Mesendoderm (in vitro differentiated cells): ENCODE data around the gene ZC2HC1C.

ENCODE experiments used
- DNase-seq: peaks from one replicate; pipeline ENCODE4 v3.0.0; 2013
- H2AK5ac ChIP-seq: 2 replicates; pipeline ENCODE4 v1.6.1; 2013; ENCODE audit warnings: low read length, inconsistent platforms
- H2BK120ac ChIP-seq: 2 replicates; pipeline ENCODE4 v1.6.1; 2013; ENCODE audit warnings: low read depth, mild to moderate bottlenecking, low read length, moderate library complexity, mixed read lengths
- H2BK15ac ChIP-seq: replicated peaks from 2 replicates; pipeline ENCODE4 v1.6.1; 2013; ENCODE audit warnings: low read depth, mild to moderate bottlenecking, moderate library complexity
- H2BK5ac ChIP-seq: 2 replicates; pipeline ENCODE4 v1.6.1; 2013; ENCODE audit warnings: low read length, inconsistent platforms
- H3K18ac ChIP-seq: 2 replicates; pipeline ENCODE4 v1.6.1; 2013; ENCODE audit warnings: mild to moderate bottlenecking, low read length, mixed read lengths
- H3K23ac ChIP-seq: one replicate; pipeline ENCODE4 v1.6.1; 2013; ENCODE audit warnings: low read length
- H3K27ac ChIP-seq: 2 replicates; pipeline ENCODE4 v1.5.1; 2013; ENCODE audit warnings: low read depth, mild to moderate bottlenecking, inconsistent platforms, low read length, moderate library complexity
- H3K27me3 ChIP-seq: 2 replicates; pipeline ENCODE4 v1.6.1; 2013; ENCODE audit warnings: low read length, control low read depth, mild to moderate bottlenecking, inconsistent platforms; ENCODE audit not compliant: insufficient read depth, poor library complexity
- H3K36me3 ChIP-seq: 2 replicates; pipeline ENCODE4 v1.6.1; 2013; ENCODE audit warnings: low read length, inconsistent platforms; ENCODE audit not compliant: control insufficient read depth, insufficient read depth
- H3K4ac ChIP-seq: one replicate; pipeline ENCODE4 v1.6.1; 2013; ENCODE audit warnings: low read depth, mild to moderate bottlenecking, low read length, moderate library complexity
- H3K4me1 ChIP-seq: 2 replicates; pipeline ENCODE4 v1.6.1; 2013; ENCODE audit warnings: low read depth, low read length, inconsistent platforms; ENCODE audit not compliant: control insufficient read depth
- H3K4me2 ChIP-seq: 2 replicates; pipeline ENCODE4 v1.6.1; 2013; ENCODE audit warnings: low read length
- H3K4me3 ChIP-seq: 2 replicates; pipeline ENCODE4 v1.5.1; 2013; ENCODE audit warnings: mild to moderate bottlenecking, low read length
- H3K56ac ChIP-seq: one replicate; pipeline ENCODE4 v1.6.1; 2013; ENCODE audit warnings: low read length
- H3K79me1 ChIP-seq: 2 replicates; pipeline ENCODE4 v1.6.1; 2013; ENCODE audit warnings: low read length, inconsistent platforms
- H3K79me2 ChIP-seq: 2 replicates; pipeline ENCODE4 v1.6.1; 2013; ENCODE audit warnings: mild to moderate bottlenecking, low read length; ENCODE audit not compliant: control insufficient read depth, insufficient read depth
- H3K9ac ChIP-seq: 2 replicates; pipeline ENCODE4 v1.6.1; 2013; ENCODE audit warnings: low read length, inconsistent platforms
- H4K5ac ChIP-seq: one replicate; pipeline ENCODE4 v1.6.1; 2013; ENCODE audit warnings: low read length
- H4K8ac ChIP-seq: one replicate; pipeline ENCODE4 v1.6.1; 2013; ENCODE audit warnings: low read depth, mild to moderate bottlenecking, control low read depth, low read length, moderate library complexity
- WGBS: extraction: QIAGEN DNeasy Blood & Tissue Kit; methylation state at CpG from one replicate; pipeline ENCODE4 v1.1.7; 2013; ENCODE audit warnings: low lambda C conversion rate, missing lambda C conversion rate; ENCODE audit not compliant: insufficient coverage; ENCODE audit errors: extremely low coverage; 5-methylcytosine and 5-hydroxymethylcytosine counted together

Gene ZC2HC1C

DNA sequence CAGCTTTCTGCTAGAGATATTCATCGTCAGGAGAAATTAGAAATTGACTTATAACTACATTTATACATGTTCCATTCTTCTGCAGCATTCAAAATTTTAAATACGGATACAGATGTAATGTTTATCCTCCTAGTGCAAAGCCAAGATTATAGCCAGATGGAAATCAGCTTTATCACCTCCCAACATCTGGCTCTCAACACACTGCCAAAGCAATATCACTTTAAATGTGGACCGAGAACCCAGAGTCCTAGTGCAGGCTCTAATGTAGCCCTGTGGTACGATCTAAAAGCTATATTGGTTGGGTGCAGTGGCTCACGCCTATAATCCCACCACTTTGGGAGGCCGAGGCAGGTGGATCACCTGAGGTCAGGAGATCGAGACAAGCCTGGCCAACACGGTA is 24.7 kb upstream of the ZC2HC1C start:
- H2AK5ac ChIP-seq: no peak overlapping the region
- no peak overlapping the region for H2BK15ac ChIP-seq
- H2BK5ac ChIP-seq: no peak overlapping the region
- H3K4ac ChIP-seq: no peak overlapping the region
- H3K27me3 ChIP-seq: no peaks in the 10 kb centered on the region
- H4K8ac ChIP-seq: no peak overlapping the region
- H3K4me1 ChIP-seq: no peaks in the 10 kb centered on the region
- H3K79me1 ChIP-seq: peaks cover 2% of the 10 kb centered on the region
- no peak overlapping the region for H4K5ac ChIP-seq
- H2BK120ac ChIP-seq: no peak overlapping the region
- no CpG with 5 or more reads among the region's 8 CpGs for WGBS
- no peak overlapping the region for H3K4me3 ChIP-seq
- no peaks in the 10 kb centered on the region for H3K36me3 ChIP-seq
- no peak overlapping the region for H3K18ac ChIP-seq
- H3K56ac ChIP-seq: no peak overlapping the region
- H3K79me2 ChIP-seq: no peaks in the 10 kb centered on the region
- H3K27ac ChIP-seq: no peak overlapping the region
- no peak for DNase-seq
- H3K4me2 ChIP-seq: no peak overlapping the region
- H3K9ac ChIP-seq: no peak overlapping the region
- no peak overlapping the region for H3K23ac ChIP-seq

DNA sequence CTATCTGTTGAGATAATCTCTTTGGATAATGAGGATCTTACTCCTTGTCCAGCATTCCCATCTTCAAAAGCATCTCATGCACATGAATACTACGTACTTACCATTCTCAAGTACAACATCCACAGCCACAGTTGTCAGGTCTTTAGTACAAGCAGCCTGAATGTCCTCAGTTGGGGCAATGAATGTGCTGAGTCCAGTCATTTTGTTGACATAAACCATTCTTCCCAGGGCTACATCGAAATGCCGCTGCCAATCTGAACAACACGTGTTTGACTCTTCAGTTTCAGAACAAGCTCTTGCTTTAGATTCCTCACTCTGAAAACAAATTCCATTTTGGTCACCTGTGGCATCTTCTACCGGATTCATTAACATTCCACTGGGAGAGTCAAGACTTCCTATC is 23.2 kb upstream of the ZC2HC1C start:
- H3K4me2 ChIP-seq: no peak overlapping the region
- no peaks in the 10 kb centered on the region for H3K4me1 ChIP-seq
- no peaks in the 10 kb centered on the region for H3K36me3 ChIP-seq
- H3K56ac ChIP-seq: no peak overlapping the region
- H3K79me2 ChIP-seq: no peaks in the 10 kb centered on the region
- H2AK5ac ChIP-seq: no peak overlapping the region
- no peak overlapping the region for H3K23ac ChIP-seq
- no CpG with 5 or more reads among the region's 5 CpGs for WGBS
- no peak for DNase-seq
- no peak overlapping the region for H4K8ac ChIP-seq
- no peak overlapping the region for H2BK120ac ChIP-seq
- H3K4ac ChIP-seq: no peak overlapping the region
- H3K27ac ChIP-seq: no peak overlapping the region
- no peak overlapping the region for H3K18ac ChIP-seq
- H2BK15ac ChIP-seq: no peak overlapping the region
- no peak overlapping the region for H2BK5ac ChIP-seq
- no peak overlapping the region for H3K9ac ChIP-seq
- no peak overlapping the region for H4K5ac ChIP-seq
- no peak overlapping the region for H3K4me3 ChIP-seq
- no peaks in the 10 kb centered on the region for H3K27me3 ChIP-seq
- peaks cover 2% of the 10 kb centered on the region for H3K79me1 ChIP-seq

DNA sequence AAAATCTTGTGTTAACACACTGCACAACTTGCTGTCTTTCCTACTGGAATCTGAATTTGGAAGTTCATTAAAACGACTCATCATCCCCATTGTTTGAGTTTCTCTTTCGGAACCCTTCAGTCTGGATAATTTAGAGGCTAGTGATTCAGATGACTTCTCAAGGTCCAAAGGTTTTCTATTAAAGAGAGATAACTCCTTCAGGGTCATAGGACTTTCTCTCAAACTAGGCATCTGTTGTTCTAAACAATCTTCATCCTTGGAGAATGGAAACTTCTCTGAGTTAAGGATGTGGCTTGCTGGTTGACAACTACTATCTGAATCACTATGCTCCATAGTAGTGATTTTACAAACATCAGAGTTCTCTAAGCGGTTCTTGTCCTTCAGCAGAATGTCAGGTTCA is 22.5 kb upstream of the ZC2HC1C start:
- Histone ChIP-seq H3K27ac (no peak overlapping the region), H4K8ac (no peak overlapping the region), H3K79me2 (no peaks in the 10 kb centered on the region), H3K4me1 (no peaks in the 10 kb centered on the region), H3K4ac (no peak overlapping the region), H3K27me3 (no peaks in the 10 kb centered on the region), H2BK120ac (no peak overlapping the region), H2BK5ac (no peak overlapping the region), H4K5ac (no peak overlapping the region), H3K79me1 (peaks cover 2% of the 10 kb centered on the region), H3K23ac (no peak overlapping the region), H3K36me3 (no peaks in the 10 kb centered on the region), H3K18ac (no peak overlapping the region), H3K4me2 (no peak overlapping the region), H3K9ac (no peak overlapping the region), H2AK5ac (no peak overlapping the region), H3K56ac (no peak overlapping the region), H3K4me3 (no peak overlapping the region), H2BK15ac (no peak overlapping the region)
- no peak for DNase-seq
- no CpG with 5 or more reads among the region's 3 CpGs for WGBS

- no peak overlapping the region for H4K5ac ChIP-seq
- no peak overlapping the region for H4K8ac ChIP-seq
- H3K79me2 ChIP-seq: no peaks in the 10 kb centered on the region
- no peak overlapping the region for H2BK120ac ChIP-seq
- no peak for DNase-seq
- H3K4me2 ChIP-seq: no peak overlapping the region
- no peaks in the 10 kb centered on the region for H3K36me3 ChIP-seq
- H3K4me1 ChIP-seq: no peaks in the 10 kb centered on the region
- no peak overlapping the region for H3K56ac ChIP-seq
- H3K4me3 ChIP-seq: no peak overlapping the region
- H2BK5ac ChIP-seq: no peak overlapping the region
- H3K27ac ChIP-seq: no peak overlapping the region
- no peak overlapping the region for H3K9ac ChIP-seq
- no peak overlapping the region for H3K18ac ChIP-seq
- no peak overlapping the region for H2AK5ac ChIP-seq
- no peak overlapping the region for H3K23ac ChIP-seq
- H3K27me3 ChIP-seq: no peaks in the 10 kb centered on the region
- no peak overlapping the region for H2BK15ac ChIP-seq
- no peak overlapping the region for H3K4ac ChIP-seq
- peaks cover 2% of the 10 kb centered on the region for H3K79me1 ChIP-seq
- WGBS: no CpG with 5 or more reads among the region's 4 CpGs
Measured at GRCh38 chr14:75047506-75047905, 21.9 kb upstream of the ZC2HC1C start.

GRCh38 chr14:75048101-75048500 is 21.3 kb upstream of the ZC2HC1C start:
- Histone ChIP-seq H3K4me3 (no peak overlapping the region), H2BK15ac (no peak overlapping the region), H3K36me3 (no peaks in the 10 kb centered on the region), H4K5ac (no peak overlapping the region), H3K79me1 (peaks cover 2% of the 10 kb centered on the region), H3K27me3 (no peaks in the 10 kb centered on the region), H3K23ac (no peak overlapping the region), H3K9ac (no peak overlapping the region), H3K56ac (no peak overlapping the region), H3K4me1 (no peaks in the 10 kb centered on the region), H2BK120ac (no peak overlapping the region), H4K8ac (no peak overlapping the region), H3K18ac (no peak overlapping the region), H2BK5ac (no peak overlapping the region), H3K4ac (no peak overlapping the region), H3K79me2 (no peaks in the 10 kb centered on the region), H3K27ac (no peak overlapping the region), H2AK5ac (no peak overlapping the region), H3K4me2 (no peak overlapping the region)
- DNase-seq: no peak
- no CpG with 5 or more reads among the region's 2 CpGs for WGBS

- H3K9ac ChIP-seq: no peak overlapping the region
- H2AK5ac ChIP-seq: no peak overlapping the region
- no peak overlapping the region for H3K56ac ChIP-seq
- no peaks in the 10 kb centered on the region for H3K4me1 ChIP-seq
- H3K79me1 ChIP-seq: peaks cover 2% of the 10 kb centered on the region
- H4K5ac ChIP-seq: no peak overlapping the region
- no peak overlapping the region for H2BK5ac ChIP-seq
- H3K18ac ChIP-seq: no peak overlapping the region
- WGBS: no CpG with 5 or more reads among the region's 5 CpGs
- H2BK120ac ChIP-seq: no peak overlapping the region
- no peaks in the 10 kb centered on the region for H3K36me3 ChIP-seq
- no peak overlapping the region for H3K23ac ChIP-seq
- H3K79me2 ChIP-seq: no peaks in the 10 kb centered on the region
- H3K27ac ChIP-seq: no peak overlapping the region
- no peak for DNase-seq
- no peak overlapping the region for H3K4me2 ChIP-seq
- no peaks in the 10 kb centered on the region for H3K27me3 ChIP-seq
- H4K8ac ChIP-seq: no peak overlapping the region
- no peak overlapping the region for H3K4me3 ChIP-seq
- H3K4ac ChIP-seq: no peak overlapping the region
- H2BK15ac ChIP-seq: no peak overlapping the region
Measured at GRCh38 chr14:75049136-75049535, 20.3 kb upstream of the ZC2HC1C start.
